IPS-11a (cell line): ENCODE data around the gene TRABD2B.

Experiments used
- H3K4me3 ChIP-seq: one replicate; pipeline ENCODE4 v1.5.1; 2013; ENCODE audit warnings: low read depth, low read length, control low read depth

Gene TRABD2B

DNA sequence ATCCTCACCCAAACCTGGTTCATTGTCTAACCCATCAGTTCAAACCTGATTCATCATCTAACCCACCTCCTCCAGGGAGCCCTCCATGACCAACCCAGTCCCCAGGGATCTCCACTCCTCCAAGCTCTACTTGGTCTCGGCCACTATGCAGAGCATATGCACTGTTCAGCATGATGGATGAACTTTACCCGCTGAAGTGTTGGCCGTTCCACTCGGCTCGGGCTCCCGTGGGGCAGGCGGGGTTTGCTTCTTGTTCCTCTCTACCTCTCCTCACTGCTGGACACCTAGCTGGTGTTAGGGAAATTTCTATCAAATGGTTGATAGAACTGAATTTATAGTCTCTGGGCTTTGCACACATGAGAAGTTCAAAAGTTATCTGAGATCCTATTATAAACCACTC is 111.0 kb downstream of the TRABD2B start:
- H3K4me3 ChIP-seq, result no peak overlapping the region

GRCh38 chr1:47885062-47885830 is 111.9 kb downstream of the TRABD2B start:
- no peak overlapping the region for H3K4me3 ChIP-seq

- H3K4me3 ChIP-seq, result no peak overlapping the region
Observed at GRCh38 chr1:47883963-47884362, 113.2 kb downstream of the TRABD2B start.

- H3K4me3 ChIP-seq, result no peak overlapping the region
Observed at GRCh38 chr1:47881505-47882442, 115.4 kb downstream of the TRABD2B start.

DNA sequence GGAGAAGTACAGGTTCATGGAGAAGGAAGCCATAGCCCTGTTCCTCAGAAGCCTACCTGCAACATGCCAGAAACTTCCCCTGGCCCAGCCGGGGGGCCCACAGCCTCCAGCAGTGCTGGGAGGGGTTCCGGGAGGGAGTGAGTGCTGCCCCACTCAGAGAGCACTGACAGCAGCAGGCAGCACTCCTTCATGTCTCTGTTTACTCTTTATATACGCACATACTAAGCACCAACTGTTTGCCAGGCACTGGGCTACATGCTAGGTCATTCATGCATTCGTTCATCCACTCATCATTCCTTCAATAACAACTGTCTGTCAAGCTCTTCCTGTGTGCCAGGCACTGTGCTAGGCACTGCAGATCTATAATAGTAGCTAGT is 120.6 kb downstream of the TRABD2B start:
- no peak overlapping the region for H3K4me3 ChIP-seq

GRCh38 chr1:47875831-47876586 is 121.2 kb downstream of the TRABD2B start:
- no peak overlapping the region for H3K4me3 ChIP-seq

- H3K4me3 ChIP-seq, result no peak overlapping the region
Observed at GRCh38 chr1:47875036-47875435, 122.1 kb downstream of the TRABD2B start.

DNA sequence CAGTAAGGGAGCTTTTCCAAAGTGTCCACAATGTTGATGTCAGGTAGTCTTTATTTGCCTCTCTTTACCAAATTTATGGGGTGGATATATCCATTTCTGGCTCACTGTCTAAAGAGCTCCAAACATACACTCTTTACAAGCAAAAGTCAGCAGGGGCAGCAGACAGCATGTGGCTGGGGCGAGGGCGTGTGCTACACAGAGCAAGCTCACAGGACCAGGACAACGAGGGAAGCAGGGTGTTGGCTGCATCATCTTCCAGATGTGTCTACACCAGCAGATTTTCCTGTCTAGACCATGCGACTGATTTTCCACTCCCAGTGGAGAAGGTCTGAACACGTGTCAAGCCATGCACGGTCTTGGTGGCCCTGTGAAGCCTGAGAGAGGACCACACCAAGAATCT is 123.8 kb downstream of the TRABD2B start:
- H3K4me3 ChIP-seq, result no peak overlapping the region

DNA sequence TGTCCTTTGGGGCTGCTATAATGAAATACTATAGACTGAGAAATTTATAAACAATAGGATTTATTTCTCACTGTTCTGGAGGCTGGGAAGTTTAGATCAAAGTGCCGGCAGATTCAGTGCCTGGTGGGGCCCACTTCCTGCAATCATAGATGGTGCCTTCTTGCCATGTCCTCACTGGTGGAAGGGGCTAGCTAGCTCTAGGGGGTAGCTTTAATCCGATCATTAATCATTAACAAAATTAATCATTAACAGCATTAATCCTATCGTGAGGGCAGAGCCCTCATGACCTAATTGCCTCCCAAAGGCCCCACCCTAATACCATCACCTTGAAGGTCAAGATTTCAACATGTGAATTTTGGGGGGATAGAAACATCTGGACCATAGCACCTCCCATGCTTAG is 124.3 kb downstream of the TRABD2B start:
- no peak overlapping the region for H3K4me3 ChIP-seq

GRCh38 chr1:47871799-47872353 is 125.3 kb downstream of the TRABD2B start:
- H3K4me3 ChIP-seq, result no peak overlapping the region

DNA sequence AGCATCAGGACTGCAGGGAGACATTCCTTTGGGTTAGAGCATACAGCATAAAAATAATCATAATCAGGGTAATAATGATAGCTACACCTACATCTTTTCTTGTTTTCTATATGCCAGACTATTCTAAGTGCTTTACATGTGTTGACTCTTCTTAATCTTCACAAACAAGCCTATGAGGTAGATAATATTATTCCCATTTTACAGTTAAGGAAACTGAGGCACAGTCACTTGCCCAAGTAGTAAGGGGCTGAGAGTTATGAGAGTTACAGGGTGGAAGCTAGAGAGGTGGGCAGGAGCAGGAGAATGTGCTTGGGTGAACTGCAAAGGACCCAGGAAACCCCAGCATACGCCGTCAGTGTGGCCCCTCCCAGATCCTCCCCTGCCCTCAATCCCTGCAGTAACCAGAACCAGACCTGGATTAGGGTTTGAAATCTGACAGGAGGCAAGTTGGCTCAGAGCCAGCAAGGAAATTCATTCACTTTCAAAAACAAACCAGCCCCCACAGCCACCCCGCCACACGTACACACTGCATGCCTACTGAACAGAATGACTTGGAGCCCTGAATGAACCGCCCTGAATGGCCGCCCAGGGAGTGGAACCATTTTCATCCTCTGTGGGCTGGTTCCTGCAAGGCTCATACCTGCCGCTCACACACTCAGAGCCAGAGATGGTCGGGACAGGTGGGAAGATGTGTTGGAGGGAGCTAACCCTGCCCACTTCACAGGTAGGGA is 126.1 kb downstream of the TRABD2B start:
- no peak overlapping the region for H3K4me3 ChIP-seq

- H3K4me3 ChIP-seq, result no peak overlapping the region
Observed at GRCh38 chr1:47870480-47870879, 126.7 kb downstream of the TRABD2B start.

DNA sequence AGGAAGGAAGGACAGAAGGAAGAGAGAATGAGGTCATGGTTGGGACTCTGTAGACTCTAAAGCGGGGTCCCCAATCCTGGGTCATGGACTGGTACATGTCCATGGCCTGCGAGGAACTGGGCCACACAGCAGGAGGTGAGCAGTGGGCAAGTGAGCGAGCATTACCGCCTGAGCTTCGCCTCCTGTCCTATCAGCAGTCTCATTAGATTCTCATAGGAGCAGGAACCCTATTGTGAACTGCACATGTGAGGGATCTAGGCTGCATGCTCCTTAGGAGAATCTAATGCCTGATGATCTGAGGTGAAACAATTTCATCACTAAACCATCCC is 128.9 kb downstream of the TRABD2B start:
- no peak overlapping the region for H3K4me3 ChIP-seq

DNA sequence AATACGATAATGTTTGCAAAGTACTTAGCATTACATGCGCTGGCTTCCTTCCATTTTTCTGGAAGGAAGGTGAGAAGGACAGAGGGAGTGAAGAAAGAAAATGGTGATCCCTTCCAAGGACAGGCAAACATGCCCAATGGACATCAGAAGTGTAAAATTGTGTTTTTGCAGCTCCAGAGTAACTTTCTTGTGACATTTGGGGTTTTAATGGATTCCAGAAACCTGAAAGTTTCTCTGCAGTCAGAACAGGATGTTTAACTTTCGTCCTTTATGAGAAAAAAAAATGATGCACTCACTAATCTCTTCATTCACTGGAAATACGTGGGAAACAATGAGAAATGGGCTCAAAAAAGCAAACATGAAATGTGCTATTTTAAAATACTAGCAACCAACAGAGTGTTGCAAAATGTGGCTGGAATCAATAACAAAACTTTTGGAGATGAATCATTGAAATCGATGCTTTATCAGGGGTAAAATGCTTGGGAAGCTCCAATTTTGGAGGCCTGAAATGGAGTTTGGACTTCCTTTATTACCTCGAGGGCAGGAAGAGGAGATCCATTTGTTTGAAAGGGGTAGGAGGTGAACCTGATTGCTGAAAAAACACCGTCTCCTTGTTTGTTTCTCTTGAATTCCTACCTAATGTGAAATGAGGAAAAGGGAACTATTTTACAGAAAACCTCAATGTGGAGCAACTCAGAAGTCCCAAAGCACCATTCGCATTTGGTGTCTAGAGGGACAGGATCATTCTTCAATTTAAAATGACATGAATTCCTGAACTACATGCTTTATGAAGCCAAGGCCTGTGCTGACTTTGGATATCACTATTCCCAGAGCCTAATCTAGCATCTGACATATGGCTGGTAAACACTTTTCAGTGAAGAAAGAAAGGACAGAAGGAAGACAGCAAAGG is 129.5 kb downstream of the TRABD2B start:
- H3K4me3 ChIP-seq, result no peak overlapping the region

GRCh38 chr1:47866601-47867437 is 130.4 kb downstream of the TRABD2B start:
- H3K4me3 ChIP-seq, result no peak overlapping the region

GRCh38 chr1:47865881-47866535 is 131.2 kb downstream of the TRABD2B start:
- no peak overlapping the region for H3K4me3 ChIP-seq

- H3K4me3 ChIP-seq, result no peak overlapping the region
Observed at GRCh38 chr1:47859092-47859743, 138.0 kb downstream of the TRABD2B start.

GRCh38 chr1:47856996-47857395 is 140.2 kb downstream of the TRABD2B start:
- no peak overlapping the region for H3K4me3 ChIP-seq
